Activated CD4-positive, alpha-beta T cell treated with anti-CD3 and anti-CD28 coated beads, Interleukin-2, amount 50 U/mL, for 16 hours (primary cell): Measurements from ENCODE around the gene SUSD6.

ENCODE experiments used
- DNase-seq: peaks from one replicate; pipeline ENCODE4 v3.0.0-alpha.2; 2020

Gene SUSD6, protein sequence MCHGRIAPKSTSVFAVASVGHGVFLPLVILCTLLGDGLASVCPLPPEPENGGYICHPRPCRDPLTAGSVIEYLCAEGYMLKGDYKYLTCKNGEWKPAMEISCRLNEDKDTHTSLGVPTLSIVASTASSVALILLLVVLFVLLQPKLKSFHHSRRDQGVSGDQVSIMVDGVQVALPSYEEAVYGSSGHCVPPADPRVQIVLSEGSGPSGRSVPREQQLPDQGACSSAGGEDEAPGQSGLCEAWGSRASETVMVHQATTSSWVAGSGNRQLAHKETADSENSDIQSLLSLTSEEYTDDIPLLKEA

DNA sequence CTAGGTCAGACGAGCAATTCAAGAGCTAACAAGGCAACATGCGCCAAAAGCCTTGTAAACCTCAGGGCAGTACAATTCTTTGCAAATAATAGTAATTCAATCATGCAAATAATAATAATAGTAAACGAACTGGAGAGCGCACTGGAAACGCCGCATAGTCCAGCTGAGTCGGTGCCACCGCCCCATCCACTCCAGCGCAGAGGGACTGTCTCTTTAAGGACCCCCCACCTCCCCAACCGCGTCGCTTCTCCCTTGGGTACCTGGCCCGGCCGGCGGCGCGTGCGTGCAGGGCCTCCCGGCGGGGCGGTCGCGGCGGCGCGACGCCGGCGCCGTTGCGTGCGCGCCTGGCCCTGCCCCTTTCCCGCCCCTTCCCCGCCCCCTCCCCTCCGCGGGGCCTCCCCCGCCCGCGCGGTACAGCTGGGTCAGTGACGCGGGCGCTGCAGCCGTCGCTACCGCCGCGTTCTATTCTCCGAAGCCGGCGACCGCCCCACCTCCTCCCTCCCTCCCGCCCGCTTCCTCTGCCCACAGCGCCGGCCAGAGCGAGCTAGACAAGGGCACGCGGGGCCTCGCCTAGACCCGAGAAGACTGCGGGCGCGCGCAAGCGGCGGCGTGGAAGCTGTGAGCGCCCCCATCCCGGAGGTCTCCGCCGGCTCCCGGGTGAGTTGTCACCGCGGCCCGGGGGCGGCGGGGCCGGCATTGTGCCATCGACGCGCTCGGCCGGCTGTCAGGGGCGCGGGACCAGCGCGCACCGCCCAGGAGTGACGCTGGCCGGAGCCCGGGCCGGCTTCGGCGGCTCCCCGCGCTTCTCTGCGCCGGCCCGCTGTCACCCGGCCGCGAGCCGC lies at the start of gene SUSD6:
Gene SUSD6 (plus strand): TSS at position 425 of the 842 bp plus-strand sequence. CDS start 46,997 bp downstream, outside the sequence.
- peak; percentile 91 for DNase-seq

DNA sequence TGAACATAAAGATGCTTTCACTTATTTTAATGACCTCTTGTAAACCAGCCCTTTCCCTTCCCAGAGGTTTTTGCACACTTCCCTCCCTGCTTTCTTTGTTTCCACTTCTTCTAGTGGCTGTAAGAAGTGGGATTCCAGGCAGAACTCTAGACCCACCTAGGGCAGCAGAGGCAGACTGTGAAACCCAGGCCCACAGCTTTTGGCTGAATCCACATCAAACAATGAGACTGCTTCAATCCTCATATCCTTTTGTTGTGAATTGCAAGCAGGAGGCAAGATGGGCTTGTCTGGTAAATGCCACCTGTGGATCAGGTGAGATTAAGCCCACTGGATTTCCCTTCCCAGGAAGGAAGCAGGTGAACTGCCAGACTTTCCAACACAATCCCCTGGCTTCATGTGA lies 49.5 kb upstream of the SUSD6 start:
- no peak for DNase-seq

DNA sequence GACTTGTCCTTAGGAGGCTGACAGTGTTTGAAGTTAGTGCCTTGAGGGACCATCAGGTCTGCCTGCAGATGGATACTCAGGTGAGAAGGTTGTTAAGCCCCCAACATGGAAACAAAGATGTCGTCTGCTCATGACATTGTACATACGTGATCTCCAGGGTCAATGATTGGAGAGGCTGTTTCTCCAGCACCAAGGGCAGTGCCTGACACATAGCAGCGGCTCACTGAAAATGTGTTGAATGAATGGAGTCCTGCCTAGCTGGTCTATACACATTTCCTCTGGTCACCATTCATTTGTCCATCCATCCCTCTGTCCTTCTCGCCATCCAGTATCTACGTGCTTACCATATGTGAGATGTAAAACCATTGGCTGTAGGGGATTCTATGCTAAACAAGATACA lies 43.8 kb upstream of the SUSD6 start:
- DNase-seq: no peak

DNA sequence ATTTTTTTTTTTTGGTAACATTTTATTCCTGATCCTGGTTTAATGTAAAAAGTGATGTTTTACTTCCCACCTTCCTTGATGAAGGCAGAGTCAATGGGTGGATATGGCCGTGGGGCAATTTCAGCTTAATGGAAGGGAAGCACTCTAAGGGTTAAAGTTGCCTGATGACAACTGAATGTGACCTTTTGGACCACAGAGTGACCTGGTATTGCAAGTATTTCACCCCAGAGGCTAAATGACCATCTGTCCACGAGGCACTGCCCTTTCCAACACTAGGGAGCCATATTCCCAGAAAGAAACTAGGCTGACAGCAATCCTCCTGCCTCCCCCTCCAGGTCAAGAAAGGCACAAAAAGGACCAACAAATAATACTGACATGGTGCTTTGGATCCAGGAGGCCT lies 41.5 kb upstream of the SUSD6 start:
- DNase-seq: no peak

DNA sequence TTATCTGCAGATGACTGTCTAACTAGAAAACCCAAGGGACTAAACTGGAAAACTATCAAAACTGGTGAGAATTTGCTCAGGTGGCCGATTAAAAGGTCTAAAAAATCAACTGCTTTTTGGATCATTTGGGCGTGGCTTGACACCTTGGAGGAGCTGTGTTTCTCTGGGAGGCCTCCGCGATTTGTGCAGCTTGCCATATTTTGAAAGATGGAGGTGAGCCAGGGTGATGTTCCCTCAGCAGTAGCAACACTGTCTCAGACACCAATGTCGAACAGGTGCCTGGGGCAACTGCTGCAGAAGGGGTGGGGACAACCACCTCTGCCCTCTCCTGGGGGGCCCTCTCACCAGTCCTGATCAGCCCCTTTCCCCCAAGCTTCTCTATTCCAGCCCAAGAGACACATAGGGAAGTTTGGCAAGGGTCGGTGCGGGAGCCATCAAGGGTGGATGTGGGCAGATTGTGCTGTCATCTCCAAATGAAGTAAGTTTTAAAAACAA lies 40.5 kb upstream of the SUSD6 start:
- no peak for DNase-seq

DNA sequence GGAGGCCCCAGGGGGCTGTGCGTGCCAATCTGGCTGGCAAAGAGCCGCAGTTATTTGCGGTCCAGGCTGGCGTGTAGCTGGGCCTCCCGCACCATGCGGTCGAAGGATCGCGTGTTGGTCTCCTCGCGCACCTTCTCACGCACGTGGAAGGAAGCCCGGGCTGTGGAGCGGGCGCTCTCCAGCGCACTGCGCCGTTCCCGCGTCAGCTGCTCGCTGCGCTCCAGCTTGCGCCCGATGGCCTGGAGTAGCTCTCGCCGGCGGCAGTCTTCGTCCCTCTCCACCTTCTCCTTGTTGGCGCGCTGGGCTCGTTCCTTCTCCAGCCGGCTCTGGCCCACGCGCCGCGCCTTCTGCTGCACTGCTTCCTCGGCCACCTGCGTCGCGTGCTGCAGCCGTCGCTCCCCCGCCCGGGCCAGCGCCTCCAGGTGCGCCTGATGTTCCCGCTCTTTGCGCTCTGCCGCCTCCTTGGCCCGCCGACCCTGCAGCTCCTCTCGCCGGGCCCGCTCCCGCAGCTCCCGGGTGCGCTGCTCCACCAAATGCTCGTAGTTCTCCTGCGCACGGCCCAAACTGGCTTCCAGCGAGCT lies 39.9 kb upstream of the SUSD6 start:
- DNase-seq: no peak

DNA sequence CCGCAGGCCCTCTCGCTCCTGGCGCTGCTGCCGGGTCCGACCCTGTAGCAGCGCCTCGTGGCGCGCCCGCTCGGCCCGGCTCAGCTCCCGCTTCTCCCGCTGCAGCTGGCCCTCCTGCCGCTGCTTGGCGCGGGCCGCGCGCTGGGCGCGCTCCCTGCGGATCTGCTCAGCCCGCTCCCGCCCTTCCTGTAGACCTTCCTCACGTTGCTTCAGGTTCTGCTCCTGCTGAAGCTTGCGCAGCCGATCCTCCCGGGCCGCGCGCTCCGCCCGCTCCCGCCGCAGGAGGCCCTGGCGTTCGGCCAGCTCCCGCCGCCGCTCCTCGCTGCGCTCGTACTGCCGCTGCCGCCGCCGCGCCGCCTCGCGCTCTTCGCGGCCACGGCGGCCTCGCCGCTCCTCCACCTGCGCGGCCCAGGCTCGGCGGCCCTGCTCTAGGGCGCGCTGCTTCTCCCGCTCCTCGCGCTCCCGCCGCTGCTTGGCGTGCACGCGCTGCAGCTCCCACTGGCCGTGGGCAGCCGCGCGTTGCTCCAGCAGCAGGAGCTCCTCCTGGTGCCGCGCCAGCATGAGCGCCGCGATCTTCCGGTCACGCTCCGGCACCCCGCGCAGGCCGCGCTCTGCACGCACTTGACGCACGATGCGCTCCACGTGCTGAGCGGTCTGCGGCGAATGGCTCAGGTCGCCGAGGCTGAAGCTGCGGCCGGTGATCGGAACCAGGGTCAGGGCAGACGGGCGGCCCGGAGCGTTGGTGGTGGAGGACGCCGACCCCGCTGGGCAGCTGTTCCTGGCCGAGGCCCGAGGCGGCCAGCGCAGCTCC lies 39.2 kb upstream of the SUSD6 start:
- no peak for DNase-seq

DNA sequence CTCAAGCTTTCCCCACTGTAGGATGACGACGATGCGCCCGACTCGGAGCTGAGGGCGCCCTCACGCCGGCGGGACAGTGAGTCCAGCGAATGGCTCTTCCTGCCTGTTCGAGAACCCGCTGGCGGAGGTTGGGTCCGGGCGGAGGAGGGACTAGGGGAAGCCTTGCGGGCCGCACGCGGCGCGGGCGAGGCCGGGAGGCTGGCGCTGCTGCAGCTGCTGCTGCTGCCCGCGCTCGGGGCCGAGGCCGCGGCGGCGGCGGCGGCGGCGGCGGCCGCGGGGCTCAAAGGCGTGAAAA lies 38.6 kb upstream of the SUSD6 start:
- no peak for DNase-seq

DNA sequence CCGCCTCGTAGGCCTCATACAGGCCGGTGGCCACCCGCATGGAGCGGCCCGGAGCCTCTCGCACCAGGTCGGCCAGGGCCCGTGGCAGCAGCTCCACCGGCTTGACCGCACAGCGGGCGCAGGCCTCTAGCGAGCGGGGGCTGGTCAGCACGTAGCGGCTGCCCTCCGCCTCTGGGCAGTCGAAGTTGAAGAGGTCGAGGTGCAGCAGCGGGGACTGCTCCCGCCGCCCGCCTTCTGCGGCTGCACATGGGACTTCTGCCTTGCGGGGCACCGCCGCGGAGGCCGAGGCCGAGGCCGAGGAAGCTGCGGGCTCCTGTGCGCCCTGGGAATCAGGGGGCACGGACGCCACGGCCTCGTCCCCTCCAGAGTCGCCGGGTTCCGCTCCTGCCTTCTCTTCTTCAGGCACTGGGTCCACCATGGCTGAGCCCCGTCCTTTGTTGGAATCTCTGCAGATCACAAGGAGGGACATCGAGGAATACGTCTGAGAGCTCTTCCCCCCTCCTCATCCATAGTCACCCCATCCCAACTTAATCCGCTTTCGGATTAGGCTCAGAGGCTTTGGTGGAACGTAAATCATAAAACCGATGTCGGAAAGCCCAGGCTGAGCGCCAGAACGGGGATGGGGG lies 38.1 kb upstream of the SUSD6 start:
- DNase-seq: no peak

DNA sequence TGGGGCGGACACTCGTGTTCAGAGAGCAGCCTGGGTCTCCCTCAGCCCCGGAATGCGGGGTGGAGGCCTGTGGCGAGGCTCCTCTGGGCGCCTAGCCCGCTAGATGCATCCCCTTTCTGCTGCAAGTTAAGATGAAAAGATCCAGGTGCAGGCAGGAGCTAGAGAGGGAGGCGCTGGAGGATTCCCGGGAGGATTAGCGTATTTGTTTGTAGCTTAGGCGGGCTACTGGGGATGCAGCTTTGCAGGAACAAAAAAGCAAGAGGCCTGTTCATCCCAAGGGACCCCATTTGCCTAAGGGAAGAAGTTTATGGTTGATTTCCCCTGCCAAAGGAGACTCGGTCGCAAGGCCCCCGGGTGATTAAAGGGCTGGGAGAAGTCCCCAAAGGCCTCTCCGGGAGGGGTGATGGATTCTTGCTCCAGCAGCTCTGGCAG lies 37.5 kb upstream of the SUSD6 start:
- no peak for DNase-seq

DNA sequence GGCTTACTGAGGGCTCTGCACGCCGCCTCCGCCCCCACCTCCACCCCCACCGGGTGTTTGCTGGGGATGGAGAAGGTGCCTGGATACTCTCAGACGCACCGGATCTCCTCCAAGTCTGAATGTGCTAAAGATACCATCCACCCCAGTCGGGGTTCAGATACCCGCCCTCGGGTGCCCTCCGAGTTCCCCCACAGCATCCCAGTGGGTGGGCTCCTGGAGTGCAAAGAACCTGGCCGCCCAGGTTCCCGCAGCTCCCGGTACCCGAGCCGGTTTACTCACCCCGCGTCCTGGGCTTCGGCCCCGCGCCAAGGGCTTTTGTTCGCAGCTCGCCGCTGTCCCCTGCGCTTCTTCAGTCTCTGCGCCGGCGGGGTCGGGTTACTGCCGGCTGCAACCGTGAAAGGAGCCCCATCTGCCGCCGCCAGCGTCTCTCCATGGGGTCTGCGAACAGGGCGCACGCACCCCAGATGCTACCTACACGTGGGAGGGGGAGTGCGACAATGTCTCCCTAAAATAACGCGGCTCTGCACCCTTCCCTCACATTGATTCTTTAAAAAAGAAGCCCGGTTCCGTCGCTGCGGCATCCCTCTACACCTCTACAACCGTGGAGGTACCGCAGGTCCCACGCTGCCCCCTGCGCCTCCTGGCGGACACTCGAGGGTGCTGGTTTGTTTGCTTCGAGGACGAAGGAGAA lies 37.0 kb upstream of the SUSD6 start, which contains the start of gene CCDC177:
Gene CCDC177 (minus strand): TSS at position 609 of the 691 bp plus-strand sequence. CDS start 1,249 bp downstream, outside the sequence.
- DNase-seq: peak; percentile 73

DNA sequence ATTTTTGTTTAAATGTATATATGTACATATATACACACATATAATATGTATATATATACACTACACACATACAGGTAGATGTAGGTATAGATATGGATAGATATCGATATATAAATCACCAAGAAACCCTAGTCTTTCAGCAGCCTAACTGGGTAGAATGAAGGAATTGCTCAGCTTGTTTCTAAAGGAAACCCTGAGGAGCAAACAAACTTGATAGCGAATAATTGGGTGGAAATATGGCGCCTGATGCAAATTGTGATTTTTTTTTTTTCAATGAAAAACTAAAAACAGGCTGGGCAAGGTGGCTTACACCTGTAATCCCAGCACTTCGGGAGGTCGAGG lies 36.5 kb upstream of the SUSD6 start:
- no peak for DNase-seq

DNA sequence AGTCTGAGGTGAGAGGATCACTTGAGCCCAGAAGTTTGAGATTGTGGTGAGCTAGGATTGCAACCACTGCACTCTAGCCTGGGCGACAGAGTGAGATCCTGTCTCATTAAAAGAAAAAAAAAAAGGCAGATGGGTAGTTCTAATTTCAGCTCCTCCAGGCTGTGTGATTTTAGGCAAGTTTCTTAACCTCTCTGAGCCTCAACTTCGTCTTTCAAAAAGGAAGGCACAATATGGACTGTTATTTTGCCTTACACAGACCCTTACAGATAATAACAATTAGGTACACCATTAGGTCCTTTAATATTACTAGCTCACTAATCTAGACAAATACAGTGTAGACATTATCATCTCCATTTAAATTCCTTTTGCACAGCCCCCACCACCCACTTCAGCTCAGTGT lies 31.9 kb upstream of the SUSD6 start:
- no peak for DNase-seq

DNA sequence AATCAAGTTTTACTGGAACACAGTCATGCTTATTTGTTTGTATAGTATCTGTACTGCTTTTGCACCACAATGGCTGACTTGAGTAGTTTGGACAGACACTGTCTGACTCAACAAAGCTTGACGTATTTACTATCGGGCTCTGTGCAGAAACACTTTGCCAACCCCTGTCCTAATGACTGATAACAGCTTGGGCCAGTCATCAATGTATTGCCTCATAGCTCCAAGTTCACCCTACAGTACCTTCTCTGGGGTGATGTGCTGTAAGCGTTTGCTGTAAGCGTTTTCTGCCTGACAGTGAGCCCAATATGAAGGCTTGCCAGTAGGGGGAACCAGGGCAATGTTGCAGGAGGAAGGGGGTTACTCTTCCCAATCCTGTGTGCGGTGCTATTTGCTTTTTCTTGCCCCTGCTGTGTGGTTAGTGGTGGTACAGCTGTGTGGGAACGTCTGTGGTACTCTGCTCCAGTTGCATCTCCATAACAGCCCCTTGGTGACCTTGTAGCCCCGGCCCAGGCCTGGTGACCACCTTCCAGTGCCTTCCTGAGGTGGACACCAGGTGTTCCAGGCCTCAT lies 31.3 kb upstream of the SUSD6 start:
- peak; percentile 32 for DNase-seq

DNA sequence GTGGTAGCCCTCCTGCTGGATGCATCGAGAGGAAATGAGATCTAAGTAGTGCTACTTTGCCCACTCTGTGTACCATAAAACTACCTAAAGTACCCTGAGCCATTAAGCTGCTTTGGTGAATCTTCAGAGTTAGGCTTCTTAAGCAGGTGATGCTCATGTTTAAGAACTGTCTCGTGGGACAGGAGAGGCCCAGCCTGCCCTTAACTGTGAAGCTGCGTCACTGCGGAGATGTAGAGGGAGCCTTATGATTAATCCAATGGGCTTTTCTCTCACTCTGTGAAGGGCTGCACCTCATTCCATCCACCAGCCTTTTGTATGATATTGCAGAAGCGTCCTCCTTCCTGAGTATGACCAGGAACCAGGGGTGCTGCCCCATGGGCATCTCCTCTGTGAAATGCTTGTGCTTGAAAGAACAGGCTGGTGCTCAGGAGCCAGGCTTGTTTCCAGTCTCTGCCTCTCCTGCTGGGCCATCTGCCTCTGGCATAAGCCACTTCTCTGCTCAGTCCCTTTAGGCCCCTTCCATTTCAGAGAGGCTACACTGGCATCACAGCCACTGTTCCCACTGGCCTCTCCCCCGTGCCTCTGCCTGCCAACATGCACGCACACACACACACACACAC lies 30.0 kb upstream of the SUSD6 start:
- DNase-seq: no peak

DNA sequence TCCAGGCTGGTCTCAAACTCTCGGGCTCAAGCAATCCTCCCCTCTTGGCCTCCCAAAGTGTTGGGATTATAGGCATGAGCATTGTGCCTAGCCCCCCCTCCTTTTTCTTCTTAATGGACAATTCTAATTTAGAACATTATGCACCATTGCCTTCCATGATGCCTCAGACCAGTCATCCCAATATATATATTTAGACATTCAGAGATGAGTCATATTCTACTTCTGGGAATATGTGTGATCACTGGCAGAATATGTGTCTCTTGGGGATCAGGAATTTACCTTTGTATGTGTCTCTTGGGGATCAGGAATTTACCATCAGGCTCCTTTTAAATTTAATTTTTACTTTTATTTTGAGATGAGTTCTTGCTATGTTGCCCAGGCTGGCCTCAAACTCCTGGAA lies 29.2 kb upstream of the SUSD6 start:
- no peak for DNase-seq

DNA sequence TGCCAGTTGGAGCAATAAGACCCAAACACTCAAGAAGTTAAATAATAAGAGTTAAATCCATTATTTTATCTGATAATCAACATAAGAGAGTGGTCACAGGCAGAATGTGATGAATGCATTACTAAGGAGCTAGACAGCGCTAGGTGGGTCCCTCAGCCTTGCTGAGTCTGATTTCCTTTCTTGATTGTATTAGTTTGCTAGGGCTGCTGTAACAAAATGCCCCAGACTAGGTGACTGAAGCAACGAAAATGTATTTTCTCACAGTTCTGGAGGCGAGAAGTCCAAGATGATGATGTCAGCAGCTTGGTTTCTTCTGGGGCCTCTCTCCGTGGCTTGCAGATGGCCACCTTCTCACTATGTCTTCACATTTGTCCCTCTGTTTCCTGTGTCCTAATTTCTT lies 28.6 kb upstream of the SUSD6 start:
- no peak for DNase-seq

DNA sequence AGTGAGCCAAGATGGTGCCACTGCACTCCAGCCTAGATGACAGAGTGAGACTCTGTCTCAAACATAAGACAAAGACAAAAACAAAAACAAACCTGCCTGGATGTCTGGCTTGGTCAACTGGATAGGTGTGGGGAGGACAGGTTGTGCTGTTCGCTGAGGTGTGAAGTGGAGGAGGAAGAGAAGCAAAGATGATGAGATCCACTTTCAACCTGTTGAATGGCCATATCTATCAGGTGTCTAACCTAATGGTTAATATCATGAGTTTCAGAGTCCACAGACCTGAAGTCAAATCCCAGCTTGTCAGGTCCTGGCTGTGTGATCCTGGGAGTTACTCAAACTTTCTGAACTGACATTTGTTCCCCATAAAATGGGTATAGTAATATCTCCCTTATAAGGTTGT lies 27.0 kb upstream of the SUSD6 start:
- DNase-seq: no peak

DNA sequence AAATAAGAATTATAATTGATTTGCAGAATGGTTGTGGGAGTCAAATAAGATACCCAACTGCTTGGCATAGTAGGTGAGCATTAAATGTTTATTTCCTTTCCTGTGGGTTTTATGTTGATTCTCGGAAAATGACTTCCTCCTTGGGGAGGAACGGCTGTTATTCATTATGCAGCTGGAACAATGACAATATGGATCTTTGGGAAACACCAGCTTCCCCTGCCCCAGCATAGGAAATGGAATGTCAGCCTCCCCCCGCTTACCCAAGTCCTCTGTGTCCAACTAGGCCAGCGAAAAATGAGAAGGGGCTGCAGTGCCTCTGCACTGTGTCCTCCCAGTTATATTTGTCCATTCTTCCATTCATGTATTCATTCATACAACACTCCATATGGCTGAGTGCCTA lies 25.0 kb upstream of the SUSD6 start:
- no peak for DNase-seq

DNA sequence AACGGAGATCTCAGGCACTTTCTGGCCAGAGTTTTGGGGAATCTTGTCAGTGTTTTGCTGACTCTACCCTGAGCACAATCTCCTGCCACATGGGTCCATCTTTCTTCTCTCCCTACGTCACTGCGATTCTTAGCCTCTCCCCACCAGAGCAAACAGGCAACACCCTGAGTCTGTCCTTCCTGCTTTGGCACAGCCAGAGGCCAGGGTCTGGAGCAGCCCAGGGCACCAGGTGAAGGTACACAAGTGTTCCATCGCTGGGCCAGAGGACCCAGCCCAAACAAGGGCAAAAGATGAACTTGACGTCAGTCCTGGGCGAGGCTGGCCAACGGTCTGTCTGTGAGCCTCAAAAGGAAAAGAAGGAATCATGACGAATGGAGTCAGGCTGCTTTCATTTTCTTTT lies 24.0 kb upstream of the SUSD6 start:
- no peak for DNase-seq

DNA sequence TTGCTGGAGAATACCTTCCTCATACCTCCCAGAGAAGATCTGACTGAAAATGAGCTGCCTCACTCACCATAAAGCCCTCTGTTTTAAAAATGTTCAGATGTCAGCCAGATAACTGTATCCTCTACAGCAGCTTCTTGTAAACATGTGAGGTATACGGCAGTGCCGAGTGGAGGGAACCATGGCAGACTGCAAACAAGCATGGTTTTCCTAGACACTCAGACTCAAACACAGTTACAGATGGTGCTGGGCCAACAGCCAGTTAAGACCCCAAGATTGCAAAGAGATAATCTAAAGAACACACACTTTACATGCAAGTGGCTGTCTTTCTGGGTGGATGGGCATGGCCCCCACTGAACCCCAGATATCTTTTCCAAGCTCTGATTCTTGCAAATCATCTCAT lies 20.1 kb upstream of the SUSD6 start:
- no peak for DNase-seq
